HUES6 (cell line): Measurements from ENCODE around the gene NUP205.
"Not testable (repeated sequence)": the region's sequence is repeated elsewhere in the genome, so short reads cannot be mapped to it uniquely, and the experiment has no call there.

Source experiments
- H3K27ac ChIP-seq: 2 replicates; pipeline ENCODE4 v1.7.0; 2013; ENCODE audit warnings: low read depth, mild to moderate bottlenecking, low read length, inconsistent platforms
- H3K27me3 ChIP-seq: 2 replicates; pipeline ENCODE4 v1.6.1; 2013; ENCODE audit warnings: low read length; ENCODE audit not compliant: control insufficient read depth, insufficient read depth
- H3K36me3 ChIP-seq: 2 replicates; pipeline ENCODE4 v1.6.1; 2013; ENCODE audit warnings: low read length; ENCODE audit not compliant: control insufficient read depth, insufficient read depth
- H3K4me1 ChIP-seq: 2 replicates; pipeline ENCODE4 v1.6.1; 2013; ENCODE audit warnings: low read length; ENCODE audit not compliant: control insufficient read depth, insufficient read depth
- H3K4me3 ChIP-seq: 2 replicates; pipeline ENCODE4 v1.5.1; 2013; ENCODE audit warnings: low read depth, low read length
- H3K9ac ChIP-seq: one replicate; pipeline ENCODE4 v1.6.1; 2013; ENCODE audit warnings: mild to moderate bottlenecking, low read length
- H3K9me3 ChIP-seq: 2 replicates; pipeline ENCODE4 v1.6.1; 2013; ENCODE audit warnings: low read depth, low read length; ENCODE audit not compliant: control insufficient read depth, insufficient read depth

Gene NUP205

GRCh38 chr7:135685306-135686084 is 127.8 kb downstream of the NUP205 start:
- no peak overlapping the region for H3K4me3 ChIP-seq
- no peaks in the 10 kb centered on the region for H3K9me3 ChIP-seq
- H3K36me3 ChIP-seq, result peaks cover 5% of the 10 kb centered on the region; the same call in 1 of the 2 replicates
- H3K4me1 ChIP-seq, result peaks cover 8% of the 10 kb centered on the region; the same call in 1 of the 2 replicates
- H3K9ac ChIP-seq, result no peak overlapping the region
- no peak overlapping the region for H3K27ac ChIP-seq
- H3K27me3 ChIP-seq, result no peaks in the 10 kb centered on the region

GRCh38 chr7:135687466-135687865 is 129.7 kb downstream of the NUP205 start:
- peaks cover 10% of the 10 kb centered on the region for H3K36me3 ChIP-seq
- no peak overlapping the region for H3K4me3 ChIP-seq
- peaks cover 8% of the 10 kb centered on the region; the same call in 1 of the 2 replicates for H3K4me1 ChIP-seq
- no peaks in the 10 kb centered on the region for H3K27me3 ChIP-seq
- no peak overlapping the region for H3K9ac ChIP-seq
- H3K27ac ChIP-seq, result no peak overlapping the region
- no peaks in the 10 kb centered on the region for H3K9me3 ChIP-seq

GRCh38 chr7:135690566-135690965 is 132.8 kb downstream of the NUP205 start:
- Histone ChIP-seq H3K36me3 (peaks cover 10% of the 10 kb centered on the region), H3K27me3 (no peaks in the 10 kb centered on the region), H3K4me3 (no peak overlapping the region), H3K27ac (no peak overlapping the region), H3K4me1 (no peaks in the 10 kb centered on the region), H3K9ac (no peak overlapping the region), H3K9me3 (no peaks in the 10 kb centered on the region)

GRCh38 chr7:135692055-135692454 is 134.3 kb downstream of the NUP205 start:
- no peaks in the 10 kb centered on the region for H3K4me1 ChIP-seq
- H3K27me3 ChIP-seq, result no peaks in the 10 kb centered on the region
- H3K27ac ChIP-seq, result no peak overlapping the region
- peaks cover 9% of the 10 kb centered on the region for H3K36me3 ChIP-seq
- no peaks in the 10 kb centered on the region for H3K9me3 ChIP-seq
- H3K9ac ChIP-seq, result no peak overlapping the region
- H3K4me3 ChIP-seq, result no peak overlapping the region

GRCh38 chr7:135692606-135693005 is 134.9 kb downstream of the NUP205 start:
- not testable (repeated sequence) for H3K27me3 ChIP-seq, H3K4me1 ChIP-seq

GRCh38 chr7:135693558-135693957 is 135.8 kb downstream of the NUP205 start:
- Histone ChIP-seq H3K4me3 (no peak overlapping the region), H3K36me3 (peaks cover 8% of the 10 kb centered on the region), H3K4me1 (peaks cover 5% of the 10 kb centered on the region; the same call in 1 of the 2 replicates), H3K9me3 (no peaks in the 10 kb centered on the region), H3K9ac (no peak overlapping the region), H3K27me3 (no peaks in the 10 kb centered on the region), H3K27ac (no peak overlapping the region)

More at GRCh38 chr7:135692606-135693005, 134.9 kb downstream of the NUP205 start:
- not testable (repeated sequence) for H3K9ac ChIP-seq, H3K27ac ChIP-seq, H3K36me3 ChIP-seq, H3K4me3 ChIP-seq, H3K9me3 ChIP-seq

GRCh38 chr7:135697276-135698049 is 139.7 kb downstream of the NUP205 start:
- no peak overlapping the region for H3K4me3 ChIP-seq
- peaks cover 5% of the 10 kb centered on the region; the same call in 1 of the 2 replicates for H3K4me1 ChIP-seq
- no peaks in the 10 kb centered on the region for H3K36me3 ChIP-seq
- no peaks in the 10 kb centered on the region for H3K27me3 ChIP-seq
- H3K9ac ChIP-seq, result no peak overlapping the region
- no peak overlapping the region for H3K27ac ChIP-seq
- H3K9me3 ChIP-seq, result no peaks in the 10 kb centered on the region
